Fibroblast of lung (primary cell): ENCODE results near the gene RALGAPB. TPM values are rescaled to one million over a fixed set of nuclear protein-coding genes. Genes with fewer than 3 reads are reported as not detected.

Experiments used
- DNase-seq, 2 donors: peaks; one replicate each; pipeline versions ENCODE4 v3.0.0 to v3.0.0-alpha.2; 2010; ENCODE audit warnings: low read depth in 2 of 2
- H2AFZ ChIP-seq: 2 replicates; pipeline ENCODE4 v1.5.1; 2012; ENCODE audit warnings: low read length, control low read depth, inconsistent platforms
- H3K27ac ChIP-seq: 2 replicates; pipeline ENCODE4 v1.5.1; 2011; ENCODE audit warnings: low read length, control low read depth; ENCODE audit not compliant: insufficient read depth
- H3K27me3 ChIP-seq: 2 replicates; pipeline ENCODE4 v1.5.1; 2011; ENCODE audit warnings: mild to moderate bottlenecking, low read length; ENCODE audit not compliant: control insufficient read depth, insufficient read depth
- H3K36me3 ChIP-seq: 2 replicates; pipeline ENCODE4 v1.5.1; 2011; ENCODE audit warnings: low read length; ENCODE audit not compliant: control insufficient read depth, insufficient read depth
- H3K4me1 ChIP-seq: 2 replicates; pipeline ENCODE4 v1.5.1; 2011; ENCODE audit warnings: low read length; ENCODE audit not compliant: control insufficient read depth, insufficient read depth; ENCODE audit errors: extremely low read depth
- H3K4me2 ChIP-seq: 2 replicates; pipeline ENCODE4 v1.5.1; 2011; ENCODE audit warnings: low read length, control low read depth; ENCODE audit not compliant: insufficient read depth; ENCODE audit errors: extremely low read depth
- H3K4me3 ChIP-seq, 4 experiments: fragments of 200-600 bp in 1 of 4; sonication (generic) in 1 of 4; replicated peaks in 1 of 4; 2 replicates each; pipeline ENCODE4 v1.5.1; 2011 to 2016; ENCODE audit warnings: low read length in 4 of 4, low read depth in 3 of 4, mild to moderate bottlenecking in 3 of 4, control low read depth in 2 of 4, inconsistent platforms in 1 of 4, mixed read lengths in 1 of 4; ENCODE audit not compliant: insufficient read depth in 1 of 4; ENCODE audit errors: control extremely low read depth in 1 of 4
- H3K79me2 ChIP-seq: 2 replicates; pipeline ENCODE4 v1.5.1; 2012; ENCODE audit warnings: mild to moderate bottlenecking, low read length, inconsistent platforms; ENCODE audit not compliant: control insufficient read depth, insufficient read depth
- H3K9ac ChIP-seq: 2 replicates; pipeline ENCODE4 v1.5.1; 2011; ENCODE audit warnings: mild to moderate bottlenecking, low read length, control low read depth; ENCODE audit not compliant: insufficient read depth
- H3K9me3 ChIP-seq: 2 replicates; pipeline ENCODE4 v1.5.1; 2012; ENCODE audit warnings: low read depth, low read length; ENCODE audit not compliant: control insufficient read depth, insufficient read depth
- H4K20me1 ChIP-seq: 2 replicates; pipeline ENCODE4 v1.5.1; 2011; ENCODE audit warnings: low read length; ENCODE audit not compliant: control insufficient read depth, insufficient read depth; ENCODE audit errors: extremely low read depth
- CTCF ChIP-seq, 2 donors: IDR thresholded peaks in 1 of 2; conservative IDR thresholded peaks in 1 of 2; 1 replicate in 1 of 2; 2 replicates in 1 of 2; pipeline ENCODE4 v1.5.1; 2011 to 2012; ENCODE audit warnings: low read length in 2 of 2, control low read depth in 1 of 2, inconsistent platforms in 1 of 2, low read depth in 1 of 2, mild to moderate bottlenecking in 1 of 2
- EZH2 ChIP-seq: IDR thresholded peaks from 2 replicates; pipeline ENCODE4 v1.5.1; 2012; ENCODE audit warnings: low read length, control low read depth, mild to moderate bottlenecking; ENCODE audit errors: missing control alignments
- polyA plus RNA-seq, 2 donors: library from polyadenylated mRNA; depleted of rRNA in 1 of 2; stranded (reverse) in 1 of 2; unstranded in 1 of 2; fragments of >200 nt; gene quantifications; 2 replicates each; pipeline ENCODE4 v1.2.1, GENCODE V29; 2011 to 2012; ENCODE audit warnings: missing spikeins in 1 of 2
- total RNA-seq: library from RNA; depleted of rRNA; stranded (reverse); fragments of >200 nt; gene quantifications from 2 replicates; pipeline ENCODE4 v1.2.1, GENCODE V29; 2014

The RALGAPB gene
- total and polyA plus RNA-seq, 2 donors (not counting 1 experiment from before 2014, with no cell fraction given) = 19.5 to 31.4 TPM

DNA sequence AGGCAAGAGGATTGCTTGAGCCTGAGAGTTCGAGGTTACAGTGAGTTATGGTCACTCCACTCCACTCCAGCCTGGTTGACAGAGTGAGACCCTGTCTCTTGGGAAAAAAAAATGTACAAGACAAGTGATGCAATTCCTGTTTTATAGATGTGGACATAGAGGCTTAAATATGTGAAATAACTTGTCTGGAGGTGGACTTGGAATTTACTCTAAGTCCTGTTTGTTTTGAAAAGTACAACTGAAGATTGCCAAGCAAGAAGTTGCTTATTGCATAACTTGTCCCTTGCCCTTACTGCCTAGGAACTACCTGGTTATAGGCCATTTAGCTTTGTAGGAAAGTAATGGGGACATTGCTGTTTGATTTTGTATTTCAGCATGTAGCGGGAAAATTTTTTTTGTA is 82.3 kb downstream of the RALGAPB start:
- H3K4me3 ChIP-seq = no peak overlapping the region
- H4K20me1 ChIP-seq = no peaks in the 10 kb centered on the region
- TF ChIP-seq CTCF (conservative IDR thresholded peaks at IDR 0.05 in 1 of 2, IDR thresholded peaks at IDR 0.05 in 1 of 2; ENCODE audit: low read depth in 1 of 2, low read length in 2 of 2) = no peak
- no peak for TF ChIP-seq EZH2
- H3K4me1 ChIP-seq = no peaks in the 10 kb centered on the region
- H3K9me3 ChIP-seq = no peaks in the 10 kb centered on the region
- H2AFZ ChIP-seq = no peak overlapping the region
- no peak overlapping the region for H3K27ac ChIP-seq
- H3K27me3 ChIP-seq = no peaks in the 10 kb centered on the region
- no peak overlapping the region for H3K9ac ChIP-seq
- peaks cover 14% of the 10 kb centered on the region for H3K36me3 ChIP-seq
- H3K79me2 ChIP-seq = no peaks in the 10 kb centered on the region
- H3K4me2 ChIP-seq = no peak overlapping the region
- DNase-seq = no peak

- Histone ChIP-seq H3K36me3 (peaks cover 14% of the 10 kb centered on the region), H3K9ac (no peak overlapping the region), H2AFZ (no peak overlapping the region), H3K4me3 (no peak overlapping the region), H3K27me3 (no peaks in the 10 kb centered on the region), H3K4me1 (no peaks in the 10 kb centered on the region), H3K27ac (no peak overlapping the region), H4K20me1 (no peaks in the 10 kb centered on the region), H3K79me2 (no peaks in the 10 kb centered on the region), H3K4me2 (no peak overlapping the region), H3K9me3 (no peaks in the 10 kb centered on the region)
- no peak for DNase-seq
- TF ChIP-seq EZH2 (no peak), CTCF (conservative IDR thresholded peaks at IDR 0.05 in 1 of 2, IDR thresholded peaks at IDR 0.05 in 1 of 2; ENCODE audit: low read depth in 1 of 2, low read length in 2 of 2) (no peak)
These were observed 82.8 kb downstream of the RALGAPB start for GRCh38 chr20:38555395-38555794.

DNA sequence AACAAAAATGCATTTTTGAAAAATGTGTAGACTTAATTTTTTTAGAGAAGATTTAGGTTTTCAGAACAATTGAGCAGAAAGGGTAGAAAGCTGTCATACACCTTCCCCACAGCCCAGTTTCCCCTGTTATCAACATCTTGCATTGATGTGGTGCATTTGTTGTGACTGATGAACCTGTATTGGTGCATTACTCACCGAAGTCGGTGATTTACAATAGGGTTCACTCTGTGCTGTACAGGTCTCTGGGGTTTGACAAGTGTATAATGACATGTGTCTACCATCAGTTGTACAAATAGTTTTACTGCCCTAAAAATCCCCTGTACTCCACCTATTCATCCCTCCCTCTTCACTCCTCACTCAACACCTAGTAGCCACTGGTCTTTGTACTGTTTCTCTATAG is 84.5 kb downstream of the RALGAPB start:
- H3K9ac ChIP-seq = no peak overlapping the region
- no peaks in the 10 kb centered on the region for H3K79me2 ChIP-seq
- H3K9me3 ChIP-seq = no peaks in the 10 kb centered on the region
- H3K4me3 ChIP-seq = no peak overlapping the region
- no peak for DNase-seq
- no peak overlapping the region for H2AFZ ChIP-seq
- peaks cover 7% of the 10 kb centered on the region for H3K36me3 ChIP-seq
- no peak overlapping the region for H3K27ac ChIP-seq
- H3K4me1 ChIP-seq = no peaks in the 10 kb centered on the region
- H3K4me2 ChIP-seq = no peak overlapping the region
- H4K20me1 ChIP-seq = no peaks in the 10 kb centered on the region
- no peaks in the 10 kb centered on the region for H3K27me3 ChIP-seq
- TF ChIP-seq EZH2 (no peak), CTCF (conservative IDR thresholded peaks at IDR 0.05 in 1 of 2, IDR thresholded peaks at IDR 0.05 in 1 of 2; ENCODE audit: low read depth in 1 of 2, low read length in 2 of 2) (no peak)
